ENCODE data around the gene SIL1. TPM values are rescaled to one million over a fixed set of nuclear protein-coding genes. Genes with fewer than 3 reads are reported as not detected.

Gene SIL1
- total and polyA plus RNA-seq, 2 of the 13 experiments (the other 11 are each of a cell fraction or from before 2014, with no cell fraction given), result 26.0 to 30.0 TPM

GRCh38 chr5:139146809-139147482 is 51.2 kb downstream of the SIL1 start (continued):
- TF ChIP-seq ZNF280D (CRISPR knock-in tag; IDR thresholded peaks at IDR 0.05) (no peak), FOXC1 (CRISPR knock-in tag; IDR thresholded peaks at IDR 0.05; ENCODE audit: borderline replicate concordance) (no peak), ZNF557 (CRISPR knock-in tag; IDR thresholded peaks at IDR 0.05) (no peak), DMAP1 (CRISPR knock-in tag; IDR thresholded peaks at IDR 0.05) (no peak), ATF4 (CRISPR knock-in tag; IDR thresholded peaks at IDR 0.05) (no peak), ZNF329 (CRISPR knock-in tag; IDR thresholded peaks at IDR 0.05; ENCODE audit: low read depth) (no peak), TP53 (CRISPR knock-in tag; conservative IDR thresholded peaks at IDR 0.05) (no peak), ZNF597 (CRISPR knock-in tag; IDR thresholded peaks at IDR 0.05) (no peak)
- TF ChIP-seq, protein P1, sequence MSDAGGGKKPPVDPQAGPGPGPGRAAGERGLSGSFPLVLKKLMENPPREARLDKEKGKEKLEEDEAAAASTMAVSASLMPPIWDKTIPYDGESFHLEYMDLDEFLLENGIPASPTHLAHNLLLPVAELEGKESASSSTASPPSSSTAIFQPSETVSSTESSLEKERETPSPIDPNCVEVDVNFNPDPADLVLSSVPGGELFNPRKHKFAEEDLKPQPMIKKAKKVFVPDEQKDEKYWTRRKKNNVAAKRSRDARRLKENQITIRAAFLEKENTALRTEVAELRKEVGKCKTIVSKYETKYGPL (CRISPR knock-in tag; IDR thresholded peaks at IDR 0.05), result no peak
- TF ChIP-seq, protein P2, sequence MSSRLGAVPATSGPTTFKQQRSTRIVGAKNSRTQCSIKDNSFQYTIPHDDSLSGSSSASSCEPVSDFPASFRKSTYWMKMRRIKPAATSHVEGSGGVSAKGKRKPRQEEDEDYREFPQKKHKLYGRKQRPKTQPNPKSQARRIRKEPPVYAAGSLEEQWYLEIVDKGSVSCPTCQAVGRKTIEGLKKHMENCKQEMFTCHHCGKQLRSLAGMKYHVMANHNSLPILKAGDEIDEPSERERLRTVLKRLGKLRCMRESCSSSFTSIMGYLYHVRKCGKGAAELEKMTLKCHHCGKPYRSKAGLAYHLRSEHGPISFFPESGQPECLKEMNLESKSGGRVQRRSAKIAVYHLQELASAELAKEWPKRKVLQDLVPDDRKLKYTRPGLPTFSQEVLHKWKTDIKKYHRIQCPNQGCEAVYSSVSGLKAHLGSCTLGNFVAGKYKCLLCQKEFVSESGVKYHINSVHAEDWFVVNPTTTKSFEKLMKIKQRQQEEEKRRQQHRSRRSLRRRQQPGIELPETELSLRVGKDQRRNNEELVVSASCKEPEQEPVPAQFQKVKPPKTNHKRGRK (CRISPR knock-in tag; IDR thresholded peaks at IDR 0.05), result no peak
